NCI-H1105 (cell line): ENCODE results near the gene DNM3.

ENCODE experiments used
- DNase-seq: peaks from one replicate; lab custom pipeline; 2025; lab: John Stamatoyannopoulos, UW

DNM3 gene

GRCh38 chr1:172328266-172328665 lies 487.0 kb downstream of the DNM3 start:
- no peak for DNase-seq

- no peak for DNase-seq
Measured at GRCh38 chr1:172332230-172332629, 490.9 kb downstream of the DNM3 start.

GRCh38 chr1:172335377-172335776 lies 494.1 kb downstream of the DNM3 start:
- no peak for DNase-seq

GRCh38 chr1:172338295-172338735 lies 497.0 kb downstream of the DNM3 start:
- no peak for DNase-seq

- no peak for DNase-seq
Measured at GRCh38 chr1:172339842-172340241, 498.5 kb downstream of the DNM3 start.

- no peak for DNase-seq
Measured at GRCh38 chr1:172340520-172340919, 499.2 kb downstream of the DNM3 start.

GRCh38 chr1:172341697-172342096 lies 500.4 kb downstream of the DNM3 start:
- DNase-seq: no peak

GRCh38 chr1:172342584-172343239 lies 501.4 kb downstream of the DNM3 start:
- DNase-seq: no peak

- no peak for DNase-seq
Measured at GRCh38 chr1:172343240-172344160, 502.2 kb downstream of the DNM3 start.

GRCh38 chr1:172344444-172344843 lies 503.1 kb downstream of the DNM3 start:
- DNase-seq: no peak

- no peak for DNase-seq
Measured at GRCh38 chr1:172345077-172345476, 503.8 kb downstream of the DNM3 start.

GRCh38 chr1:172347416-172347815 lies 506.1 kb downstream of the DNM3 start:
- DNase-seq: no peak

GRCh38 chr1:172350856-172351255 lies 509.6 kb downstream of the DNM3 start:
- no peak for DNase-seq

- no peak for DNase-seq
Measured at GRCh38 chr1:172351346-172351745, 510.0 kb downstream of the DNM3 start.

GRCh38 chr1:172351754-172352161 lies 510.5 kb downstream of the DNM3 start:
- no peak for DNase-seq

GRCh38 chr1:172352435-172352834 lies 511.1 kb downstream of the DNM3 start:
- DNase-seq: no peak

GRCh38 chr1:172354291-172355274 lies 513.3 kb downstream of the DNM3 start:
- DNase-seq: no peak

GRCh38 chr1:172356620-172357019 lies 515.3 kb downstream of the DNM3 start:
- no peak for DNase-seq

GRCh38 chr1:172357753-172358385 lies 516.6 kb downstream of the DNM3 start:
- DNase-seq: no peak

GRCh38 chr1:172359491-172359999 lies 518.2 kb downstream of the DNM3 start:
- no peak for DNase-seq

GRCh38 chr1:172360511-172360910 lies 519.2 kb downstream of the DNM3 start:
- DNase-seq: no peak
